Gastrocnemius medialis (tissue), 4 donors: ENCODE data around the gene ATG10. TPM values are rescaled to one million over a fixed set of nuclear protein-coding genes. Genes with fewer than 3 reads are reported as not detected.
A peak's percentile ranks its signal among the peaks of the same experiment; 100 is the strongest.

Experiments used
- ATAC-seq, 2 donors: fragments of 150-250 bp; one replicate each; pipeline ENCODE4 v1.9.1; 2016
- DNase-seq, 2 donors: peaks; one replicate each; pipeline ENCODE4 v3.0.0-alpha.2; 2019
- H3K27ac ChIP-seq, 4 donors: fragments of 200-600 bp; sonication (generic); 1 replicate in 1 of 4; 2 replicates in 3 of 4; pipeline ENCODE4 v1.5.1; 2016 to 2018; ENCODE audit warnings: mild to moderate bottlenecking in 2 of 4, moderate library complexity in 1 of 4
- H3K27me3 ChIP-seq, 3 donors: fragments of 200-600 bp; sonication (generic) in 2 of 3; 1 replicate in 1 of 3; 2 replicates in 2 of 3; pipeline versions ENCODE4 v1.5.1 to v1.6.0; 2016 to 2019; ENCODE audit warnings: mild to moderate bottlenecking in 1 of 3, moderate library complexity in 1 of 3
- H3K36me3 ChIP-seq, 2 donors: fragments of 200-600 bp; sonication (generic) in 1 of 2; one replicate each; pipeline ENCODE4 v1.5.1; 2017 to 2018
- H3K4me1 ChIP-seq, 2 donors: fragments of 200-600 bp; sonication (generic) in 1 of 2; one replicate each; pipeline ENCODE4 v1.5.1; 2016 to 2017; ENCODE audit warnings: mild to moderate bottlenecking in 2 of 2
- H3K4me3 ChIP-seq, 4 donors: fragments of 200-600 bp; sonication (generic) in 3 of 4; 1 replicate in 1 of 4; 2 replicates in 3 of 4; pipeline ENCODE4 v1.5.1; 2016 to 2019; ENCODE audit warnings: mild to moderate bottlenecking in 2 of 4
- H3K9me3 ChIP-seq, 3 donors: fragments of 200-600 bp; sonication (generic) in 2 of 3; 1 replicate in 1 of 3; 2 replicates in 2 of 3; pipeline ENCODE4 v1.5.1; 2016 to 2019
- POLR2A ChIP-seq, 2 donors: fragments of 450-650 bp; IDR thresholded peaks; one replicate each; pipeline ENCODE4 v1.6.1; 2017; ENCODE audit warnings: antibody characterized with exemption in 2 of 2, mild to moderate bottlenecking in 2 of 2, moderate library complexity in 2 of 2
- in situ Hi-C, 4 donors: fragments of 200-750 bp; cut with MboI; loops; one replicate each; pipeline versions ENCODE4 v1.15.0 to v1.8.0; 2017; ENCODE audit warnings: low sequenced_read_pairs in 4 of 4
- intact Hi-C: fragments of 100-400 bp; cut with DNase I; formaldehyde crosslinking; loops from one replicate; pipeline ENCODE4 v1.15.1; 2023; ENCODE audit warnings: low total_unique reads
- total RNA-seq, 4 donors: library from RNA; depleted of rRNA; stranded (reverse); fragments of >200 nt; gene quantifications; one replicate each; pipeline versions ENCODE4 v1.1.0 to v1.2.3, GENCODE V29; 2016
- TF ChIP-seq, protein P1 (sequence below), 5 experiments: fragments of 450-650 bp in 3 of 5; fragments of 200-600 bp in 2 of 5; sonication (generic) in 2 of 5; IDR thresholded peaks in 4 of 5; conservative IDR thresholded peaks in 1 of 5; 1 replicate in 4 of 5; 2 replicates in 1 of 5; pipeline ENCODE4 v1.5.1; 2016 to 2019; ENCODE audit warnings: antibody characterized with exemption in 5 of 5, mild to moderate bottlenecking in 3 of 5, moderate library complexity in 3 of 5

ATG10 gene
- total RNA-seq, 4 donors from 2014 or later = 2.9 to 8.5 (median 6.0) TPM

DNA sequence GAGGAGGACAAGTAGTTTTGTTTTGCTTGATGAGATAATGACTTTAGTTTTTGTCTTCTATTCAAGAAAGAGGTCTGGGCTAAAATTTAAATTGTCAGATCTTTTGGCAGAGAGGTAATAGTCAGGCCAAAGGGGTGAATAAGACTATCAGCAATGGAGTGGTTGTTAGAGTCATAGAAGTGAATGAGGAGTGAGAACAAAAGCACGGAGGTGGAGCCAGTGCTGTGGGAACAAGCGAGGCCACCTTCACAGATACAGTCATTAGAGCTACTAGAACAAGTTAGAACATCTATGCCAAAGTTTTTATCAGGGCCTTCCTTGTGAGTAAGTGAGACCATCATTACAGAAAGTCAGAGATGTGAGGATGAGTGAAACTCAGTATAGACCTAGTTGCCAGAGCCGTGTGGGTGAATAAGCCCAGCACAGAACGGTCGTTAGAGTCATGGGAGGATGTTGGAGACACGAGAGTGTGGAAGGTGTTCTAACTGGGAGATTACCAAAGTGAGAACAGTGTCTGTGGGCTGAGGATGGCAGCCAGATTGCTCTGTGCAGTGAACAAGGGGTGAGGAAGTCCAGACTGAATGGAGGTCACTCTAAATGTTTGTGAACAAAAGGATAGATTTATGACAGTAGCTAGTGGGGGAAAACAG is 171.2 kb downstream of the ATG10 start:
- Histone ChIP-seq H3K27me3 (no peaks in the 10 kb centered on the region), H3K4me1 (peaks cover 8 to 10% of the 10 kb centered on the region in 2 donors), H3K27ac (no peak overlapping the region), H3K9me3 (no peaks in the 10 kb centered on the region), H3K4me3 (no peak overlapping the region), H3K36me3 (no peaks in the 10 kb centered on the region)
- DNase-seq (no peak), ATAC-seq (no peak)
- in situ Hi-C loops (no loop called here), intact Hi-C loops (no loop called here)
- TF ChIP-seq POLR2A (IDR thresholded peaks at IDR 0.05) = no peak
- TF ChIP-seq, protein P1, sequence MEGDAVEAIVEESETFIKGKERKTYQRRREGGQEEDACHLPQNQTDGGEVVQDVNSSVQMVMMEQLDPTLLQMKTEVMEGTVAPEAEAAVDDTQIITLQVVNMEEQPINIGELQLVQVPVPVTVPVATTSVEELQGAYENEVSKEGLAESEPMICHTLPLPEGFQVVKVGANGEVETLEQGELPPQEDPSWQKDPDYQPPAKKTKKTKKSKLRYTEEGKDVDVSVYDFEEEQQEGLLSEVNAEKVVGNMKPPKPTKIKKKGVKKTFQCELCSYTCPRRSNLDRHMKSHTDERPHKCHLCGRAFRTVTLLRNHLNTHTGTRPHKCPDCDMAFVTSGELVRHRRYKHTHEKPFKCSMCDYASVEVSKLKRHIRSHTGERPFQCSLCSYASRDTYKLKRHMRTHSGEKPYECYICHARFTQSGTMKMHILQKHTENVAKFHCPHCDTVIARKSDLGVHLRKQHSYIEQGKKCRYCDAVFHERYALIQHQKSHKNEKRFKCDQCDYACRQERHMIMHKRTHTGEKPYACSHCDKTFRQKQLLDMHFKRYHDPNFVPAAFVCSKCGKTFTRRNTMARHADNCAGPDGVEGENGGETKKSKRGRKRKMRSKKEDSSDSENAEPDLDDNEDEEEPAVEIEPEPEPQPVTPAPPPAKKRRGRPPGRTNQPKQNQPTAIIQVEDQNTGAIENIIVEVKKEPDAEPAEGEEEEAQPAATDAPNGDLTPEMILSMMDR (IDR thresholded peaks at IDR 0.05 in 4 of 5, conservative IDR thresholded peaks at IDR 0.05 in 1 of 5) = no peak

DNA sequence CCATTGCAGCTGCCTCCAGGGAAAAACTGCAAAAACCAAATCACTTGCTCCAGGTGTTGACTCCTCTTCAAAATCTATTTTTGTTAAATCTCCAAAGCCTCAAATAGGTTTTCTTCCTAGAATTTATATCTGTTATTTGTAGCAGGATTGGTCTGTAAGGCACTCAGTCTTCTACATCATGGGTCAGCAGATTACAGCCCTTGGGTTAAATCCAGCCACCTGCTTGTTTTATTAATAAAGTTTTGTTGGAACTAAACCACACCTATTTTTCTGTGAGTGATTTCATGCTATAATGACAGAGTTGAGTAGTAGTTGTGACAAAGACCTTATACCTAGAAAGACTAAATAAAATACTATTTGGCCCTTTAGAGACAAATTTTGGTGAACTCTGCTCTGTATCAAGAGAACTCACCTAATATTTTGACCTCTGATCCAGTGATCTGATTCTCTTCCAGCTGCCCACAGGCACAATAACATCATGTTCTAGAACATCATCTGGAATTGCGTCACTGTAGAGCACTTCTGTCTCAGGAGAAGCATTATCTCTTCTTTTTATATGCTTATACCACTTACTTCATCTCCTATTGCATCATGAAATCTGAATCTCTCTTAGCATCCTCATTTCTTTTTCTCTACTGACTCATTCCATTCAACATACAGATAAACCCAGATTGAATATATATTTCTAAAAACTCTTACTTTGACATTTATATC is 176.2 kb downstream of the ATG10 start:
- peaks cover 34 to 38% of the 10 kb centered on the region in 2 donors for H3K4me1 ChIP-seq
- peak; percentile 66 to 71 for DNase-seq
- ATAC-seq = peak; percentile 97 to 99
- no peaks in the 10 kb centered on the region for H3K36me3 ChIP-seq
- H3K27ac ChIP-seq = peak overlapping the region; percentile 66 to 81 (median 70)
- H3K9me3 ChIP-seq = no peaks in the 10 kb centered on the region
- H3K4me3 ChIP-seq = no peak overlapping the region
- intact Hi-C loops = no loop called here
- in situ Hi-C loops = no loop called here
- TF ChIP-seq, protein P1 (IDR thresholded peaks at IDR 0.05 in 4 of 5, conservative IDR thresholded peaks at IDR 0.05 in 1 of 5) = no peak
- TF ChIP-seq POLR2A (IDR thresholded peaks at IDR 0.05) = no peak
- H3K27me3 ChIP-seq = no peaks in the 10 kb centered on the region

DNA sequence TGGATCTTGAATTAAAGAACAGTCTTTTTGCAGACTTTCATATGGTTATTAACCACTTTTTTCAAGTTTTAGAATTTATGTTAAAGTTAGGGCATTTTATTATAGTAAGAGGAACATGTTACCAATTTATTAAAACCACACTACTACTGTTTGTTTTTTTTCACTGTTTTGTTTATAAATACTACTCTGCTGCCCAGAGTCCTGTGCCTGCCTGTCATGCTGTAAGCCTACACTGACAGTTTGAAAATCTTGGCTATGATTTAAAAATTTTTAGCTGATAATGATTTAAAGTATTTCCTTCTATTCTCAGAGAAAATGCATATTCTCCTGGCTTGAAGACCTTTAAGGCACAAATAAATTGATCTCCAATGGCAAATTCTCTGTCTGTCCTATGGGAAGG is 177.6 kb downstream of the ATG10 start:
- ATAC-seq (no peak), DNase-seq (no peak)
- H3K36me3 ChIP-seq = no peaks in the 10 kb centered on the region
- in situ Hi-C loops = no loop called here
- intact Hi-C loops = no loop called here
- no peak for TF ChIP-seq POLR2A (IDR thresholded peaks at IDR 0.05)
- no peaks in the 10 kb centered on the region for H3K27me3 ChIP-seq
- H3K27ac ChIP-seq = peak overlapping the region; percentile 39 to 81 (median 70)
- no peaks in the 10 kb centered on the region for H3K9me3 ChIP-seq
- no peak overlapping the region for H3K4me3 ChIP-seq
- peaks cover 34 to 38% of the 10 kb centered on the region in 2 donors for H3K4me1 ChIP-seq

DNA sequence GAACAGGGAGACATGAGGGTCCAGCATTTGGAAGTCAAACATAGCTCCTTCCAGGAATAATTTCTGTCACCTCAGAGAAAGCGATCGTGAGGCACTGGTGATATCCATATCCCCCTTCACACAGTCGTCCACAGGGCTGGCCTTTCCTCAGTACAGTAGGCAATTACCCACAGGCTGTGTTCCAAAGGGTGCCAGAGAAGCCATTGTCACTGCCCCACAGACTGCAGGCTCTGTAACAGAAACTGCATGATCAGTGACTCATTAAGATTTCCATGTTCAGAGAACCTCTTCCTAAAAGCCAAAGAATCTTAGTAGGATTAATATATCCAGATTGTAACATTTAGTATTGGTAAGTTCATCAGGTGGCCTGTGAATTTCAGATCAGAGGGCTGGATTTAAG is 178.7 kb downstream of the ATG10 start:
- TF ChIP-seq POLR2A (IDR thresholded peaks at IDR 0.05) = no peak
- TF ChIP-seq, protein P1 (IDR thresholded peaks at IDR 0.05 in 4 of 5, conservative IDR thresholded peaks at IDR 0.05 in 1 of 5) = no peak
- DNase-seq = peak in 1 of 2 donors; percentile 19
- Histone ChIP-seq H3K27ac (peak overlapping the region in 3 of 4 donors; percentile 1 to 27 (median 16)), H3K4me1 (peaks cover 34 to 38% of the 10 kb centered on the region in 2 donors), H3K4me3 (no peak overlapping the region), H3K27me3 (no peaks in the 10 kb centered on the region), H3K36me3 (no peaks in the 10 kb centered on the region), H3K9me3 (no peaks in the 10 kb centered on the region)
- peak in 1 of 2 donors; percentile 25 for ATAC-seq
- intact Hi-C loops = no loop called here
- in situ Hi-C loops = loop anchor here in 2 of 4 donors (25.0 kb wide), 2 partner anchors 288 to 388 kb away; partner anchors contain the start of gene SSBP2 (in 1 of the 2)

DNA sequence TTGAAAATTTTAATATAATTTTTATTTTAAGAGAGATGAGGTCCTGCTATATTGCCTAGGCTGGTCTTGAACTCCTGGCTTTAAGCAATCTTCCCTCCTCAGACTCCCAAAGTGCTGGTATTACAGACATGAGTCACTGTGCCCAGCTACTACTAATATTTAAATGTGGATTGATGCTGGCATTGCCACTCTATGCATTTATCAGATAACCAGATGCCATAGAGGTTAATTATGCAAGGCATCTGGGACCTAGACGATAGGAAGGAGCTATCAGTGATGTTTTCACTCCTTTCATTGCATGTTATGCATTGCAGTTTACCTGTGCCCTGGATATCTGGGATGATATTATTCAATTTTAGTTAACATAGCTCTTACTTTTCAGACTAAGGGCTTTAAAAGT is 179.4 kb downstream of the ATG10 start:
- TF ChIP-seq, protein P1 (IDR thresholded peaks at IDR 0.05 in 4 of 5, conservative IDR thresholded peaks at IDR 0.05 in 1 of 5) = no peak
- TF ChIP-seq POLR2A (IDR thresholded peaks at IDR 0.05) = no peak
- H3K9me3 ChIP-seq = no peaks in the 10 kb centered on the region
- H3K4me3 ChIP-seq = no peak overlapping the region
- no peaks in the 10 kb centered on the region for H3K36me3 ChIP-seq
- ATAC-seq (no peak), DNase-seq (no peak)
- intact Hi-C loops = no loop called here
- in situ Hi-C loops = loop anchor here in 2 of 4 donors (25.0 kb wide), 2 partner anchors 289 to 389 kb away; partner anchors contain the start of gene SSBP2 (in 1 of the 2)
- H3K27me3 ChIP-seq = no peaks in the 10 kb centered on the region
- no peak overlapping the region for H3K27ac ChIP-seq
- peaks cover 34 to 38% of the 10 kb centered on the region in 2 donors for H3K4me1 ChIP-seq
